Stomach (tissue), 9 donors: Measurements from ENCODE around the gene KRTAP3-3. TPM values are rescaled to one million over a fixed set of nuclear protein-coding genes. Genes with fewer than 3 reads are reported as not detected.
"Not testable (repeated sequence)": the region's sequence is repeated elsewhere in the genome, so short reads cannot be mapped to it uniquely, and the experiment has no call there.

Experiments
- DNase-seq, 2 donors: peaks; one replicate each; pipeline versions ENCODE4 v3.0.0 to v3.0.0-alpha.2; 2013 to 2019
- H3K27ac ChIP-seq, 5 donors: fragments of 200-600 bp in 4 of 5; sonication (generic) in 4 of 5; one replicate each; pipeline ENCODE4 v1.5.1; 2013 to 2019; ENCODE audit warnings: mild to moderate bottlenecking in 1 of 5, moderate library complexity in 1 of 5
- H3K27me3 ChIP-seq, 3 donors: fragments of 200-600 bp; sonication (generic); one replicate each; pipeline ENCODE4 v1.5.1; 2017 to 2019; ENCODE audit warnings: mixed run types in 1 of 3
- H3K36me3 ChIP-seq, 4 donors: fragments of 200-600 bp; sonication (generic); 1 replicate in 3 of 4; 2 replicates in 1 of 4; pipeline ENCODE4 v1.5.1; 2016 to 2019
- H3K4me1 ChIP-seq, 4 donors: fragments of 200-600 bp; sonication (generic); one replicate each; pipeline ENCODE4 v1.5.1; 2016 to 2019
- H3K4me3 ChIP-seq, 4 donors: fragments of 200-600 bp; sonication (generic) in 3 of 4; one replicate each; pipeline ENCODE4 v1.5.1; 2016 to 2019; ENCODE audit warnings: mild to moderate bottlenecking in 1 of 4
- H3K9me3 ChIP-seq, 4 donors: fragments of 200-600 bp; sonication (generic); one replicate each; pipeline ENCODE4 v1.5.1; 2016 to 2019
- CTCF ChIP-seq, 7 experiments: fragments of 450-650 bp in 4 of 7; fragments of 200-600 bp in 3 of 7; sonication (generic) in 3 of 7; IDR thresholded peaks; one replicate each; pipeline ENCODE4 v1.5.1; 2016 to 2019; ENCODE audit warnings: antibody characterized with exemption in 7 of 7, control low read depth in 2 of 7, mild to moderate bottlenecking in 1 of 7
- EP300 ChIP-seq: sonication (generic); formaldehyde crosslinking; IDR thresholded peaks from one replicate; pipeline ENCODE4 v1.6.1; 2017; ENCODE audit warnings: antibody characterized with exemption
- POLR2A ChIP-seq, 4 donors: fragments of 450-650 bp; IDR thresholded peaks; one replicate each; pipeline ENCODE4 v1.6.1; 2016; ENCODE audit warnings: antibody characterized with exemption in 4 of 4, control low read depth in 2 of 4, mild to moderate bottlenecking in 1 of 4, moderate library complexity in 1 of 4
- POLR2AphosphoS5 ChIP-seq, 3 donors: sonication (generic); formaldehyde crosslinking; IDR thresholded peaks; one replicate each; pipeline ENCODE4 v1.6.1; 2016; ENCODE audit warnings: antibody characterized with exemption in 3 of 3
- WGBS, 5 donors: extraction: QIAGEN DNeasy Blood & Tissue Kit in 3 of 5; methylation state at CpG; one replicate each; pipeline versions ENCODE4 v1.1.5 to v1.1.7; 2013 to 2018; 5-methylcytosine and 5-hydroxymethylcytosine counted together
- intact Hi-C: fragments of 100-400 bp; cut with DNase I; formaldehyde crosslinking; loops from one replicate; pipeline ENCODE4 v1.15.1; 2023; ENCODE audit warnings: low total_unique reads
- polyA plus RNA-seq, 3 donors: library from polyadenylated mRNA; stranded (reverse); fragments of 200-250 nt; gene quantifications; one replicate each; pipeline ENCODE4 v1.2.3, GENCODE V29; 2013
- total RNA-seq, 5 donors: library from RNA; depleted of rRNA; stranded (reverse); fragments of >200 nt; gene quantifications; one replicate each; pipeline versions ENCODE4 v1.1.0 to v1.2.3, GENCODE V29; 2014 to 2016
- donor health status: healthy with polysubstance abuse.
- donor health status: Bipolar disorder and iron deficiency.
- donor health status: healthy.

KRTAP3-3 gene
- total and polyA plus RNA-seq, 8 donors: not detected

GRCh38 chr17:41003926-41004325 lies 10.0 kb upstream of the KRTAP3-3 start:
- 65 to 80% (median 70%) methylated on average over 4 of the region's 4 CpGs for WGBS, 5 donors

GRCh38 chr17:41002814-41003213 lies 8.8 kb upstream of the KRTAP3-3 start:
- Histone ChIP-seq H3K27ac (no peak overlapping the region), H3K36me3 (no peaks in the 10 kb centered on the region), H3K27me3 (peaks cover 0 to 18% (median 0%) of the 10 kb centered on the region in 3 donors), H3K4me1 (no peaks in the 10 kb centered on the region), H3K4me3 (no peak overlapping the region), H3K9me3 (no peaks in the 10 kb centered on the region)
- TF ChIP-seq POLR2A (IDR thresholded peaks at IDR 0.05): no peak
- no peak for TF ChIP-seq EP300
- TF ChIP-seq POLR2AphosphoS5 (IDR thresholded peaks at IDR 0.05): no peak
- TF ChIP-seq CTCF (IDR thresholded peaks at IDR 0.05): no peak
- intact Hi-C loops: no loop called here
- DNase-seq: no peak
- WGBS, 5 donors: 28 to 42% (median 37%) methylated on average over 5 of the region's 5 CpGs

More at GRCh38 chr17:41003926-41004325, 10.0 kb upstream of the KRTAP3-3 start:
- no peak overlapping the region for H3K27ac ChIP-seq
- DNase-seq: no peak
- H3K4me1 ChIP-seq: no peaks in the 10 kb centered on the region
- H3K9me3 ChIP-seq: no peaks in the 10 kb centered on the region
- intact Hi-C loops: no loop called here
- no peak overlapping the region for H3K4me3 ChIP-seq
- TF ChIP-seq CTCF (IDR thresholded peaks at IDR 0.05): no peak
- no peak for TF ChIP-seq POLR2AphosphoS5 (IDR thresholded peaks at IDR 0.05)
- no peak for TF ChIP-seq POLR2A (IDR thresholded peaks at IDR 0.05)
- no peak for TF ChIP-seq EP300
- H3K36me3 ChIP-seq: no peaks in the 10 kb centered on the region
- H3K27me3 ChIP-seq: peaks cover 0 to 11% (median 0%) of the 10 kb centered on the region in 3 donors

- WGBS, 5 donors: 47 to 78% (median 72%) methylated on average over 4 of the region's 4 CpGs
Measured at GRCh38 chr17:41001795-41002194, 7.8 kb upstream of the KRTAP3-3 start.

GRCh38 chr17:40999563-40999962 lies 5.6 kb upstream of the KRTAP3-3 start, which contains the start of gene KRTAP3-2:
KRTAP3-2 (minus strand) TSS chr17:40999906; CDS start chr17:40999853, 53 bp downstream.
- WGBS, 5 donors: 75 to 85% (median 81%) methylated on average over 5 to 6 of the region's 6 CpGs
- intact Hi-C loops, H3K4me1 ChIP-seq, H3K36me3 ChIP-seq, H3K9me3 ChIP-seq, H3K27ac ChIP-seq, DNase-seq, H3K4me3 ChIP-seq: not testable (repeated sequence)
- peaks cover 0 to 32% (median 0%) of the 10 kb centered on the region in 3 donors for H3K27me3 ChIP-seq

More at GRCh38 chr17:41001795-41002194, 7.8 kb upstream of the KRTAP3-3 start:
- Histone ChIP-seq H3K27ac (no peak overlapping the region), H3K4me1 (no peaks in the 10 kb centered on the region), H3K4me3 (no peak overlapping the region), H3K9me3 (no peaks in the 10 kb centered on the region), H3K27me3 (peaks cover 0 to 28% (median 0%) of the 10 kb centered on the region in 3 donors), H3K36me3 (no peaks in the 10 kb centered on the region)
- peak in 1 of 2 donors; percentile 34 for DNase-seq
- TF ChIP-seq EP300 (no peak), CTCF (IDR thresholded peaks at IDR 0.05) (no peak), POLR2AphosphoS5 (IDR thresholded peaks at IDR 0.05) (no peak), POLR2A (IDR thresholded peaks at IDR 0.05) (no peak)
- intact Hi-C loops: no loop called here

GRCh38 chr17:40997361-40997760 lies 3.4 kb upstream of the KRTAP3-3 start:
- Histone ChIP-seq H3K4me3 (no peak overlapping the region), H3K36me3 (no peaks in the 10 kb centered on the region), H3K27me3 (peaks cover 0 to 39% (median 0%) of the 10 kb centered on the region in 3 donors), H3K9me3 (no peaks in the 10 kb centered on the region), H3K27ac (no peak overlapping the region), H3K4me1 (no peaks in the 10 kb centered on the region)
- 63 to 76% (median 73%) methylated on average over 2 of the region's 2 CpGs for WGBS, 5 donors
- TF ChIP-seq CTCF (IDR thresholded peaks at IDR 0.05) (no peak), EP300 (no peak), POLR2AphosphoS5 (IDR thresholded peaks at IDR 0.05) (no peak), POLR2A (IDR thresholded peaks at IDR 0.05) (no peak)
- DNase-seq: no peak
- intact Hi-C loops: no loop called here
